ENCODE data around the gene TAF15.

Gene TAF15

GRCh38 chr17:35808962-35809854, at the start of gene TAF15:
TSS of gene TAF15 (plus strand) at chr17:35809484. CDS start at chr17:35809570, 86 bp downstream.
- in situ Hi-C loops (cut with HindIII; ENCODE audit: low sequenced_read_pairs) = no loop called here

GRCh38 chr17:35760587-35760986, 48.7 kb upstream of the TAF15 start, which contains the start of gene C17orf50:
TSS of gene C17orf50 (plus strand) at chr17:35760887. CDS start at chr17:35760942, 55 bp downstream.
- in situ Hi-C loops (cut with HindIII; ENCODE audit: low sequenced_read_pairs) = no loop called here
- TF ChIP-seq CTCF (IDR thresholded peaks at IDR 0.05; ENCODE audit: low read depth, low read length) = no peak
- DNase-seq (ENCODE audit: low read depth, low spot score) = no peak

More at GRCh38 chr17:35808962-35809854, at the start of gene TAF15:
- peak; percentile 85 for TF ChIP-seq CTCF (IDR thresholded peaks at IDR 0.05; ENCODE audit: low read depth, low read length)
- DNase-seq (ENCODE audit: low read depth, low spot score) = peak; percentile 100
- H3K4me3 ChIP-seq (ENCODE audit: low read depth, low read length) = peak within 1 kb of the TSS; percentile 98

GRCh38 chr17:35761601-35762000, 47.7 kb upstream of the TAF15 start:
- H3K4me3 ChIP-seq (ENCODE audit: low read depth, low read length) = no peak overlapping the region
- no peak for DNase-seq (ENCODE audit: low read depth, low spot score)
- in situ Hi-C loops (cut with HindIII; ENCODE audit: low sequenced_read_pairs) = no loop called here
- TF ChIP-seq CTCF (IDR thresholded peaks at IDR 0.05; ENCODE audit: low read depth, low read length) = no peak

More at GRCh38 chr17:35760587-35760986, 48.7 kb upstream of the TAF15 start, which contains the start of gene C17orf50:
- no peak within 1 kb of the TSS for H3K4me3 ChIP-seq (ENCODE audit: low read depth, low read length)

- in situ Hi-C loops (cut with HindIII; ENCODE audit: low sequenced_read_pairs) = no loop called here
- H3K4me3 ChIP-seq (ENCODE audit: low read depth, low read length) = no peak overlapping the region
- TF ChIP-seq CTCF (IDR thresholded peaks at IDR 0.05; ENCODE audit: low read depth, low read length) = no peak
- no peak for DNase-seq (ENCODE audit: low read depth, low spot score)
Observed at GRCh38 chr17:35763767-35764122, 45.5 kb upstream of the TAF15 start.

GRCh38 chr17:35764123-35764991, 44.9 kb upstream of the TAF15 start:
- in situ Hi-C loops (cut with HindIII; ENCODE audit: low sequenced_read_pairs) = no loop called here
- peak; percentile 83 for TF ChIP-seq CTCF (IDR thresholded peaks at IDR 0.05; ENCODE audit: low read depth, low read length)
- peak overlapping the region; percentile 35 for H3K4me3 ChIP-seq (ENCODE audit: low read depth, low read length)
- DNase-seq (ENCODE audit: low read depth, low spot score) = peak; percentile 80

GRCh38 chr17:35765086-35765710, 44.1 kb upstream of the TAF15 start:
- in situ Hi-C loops (cut with HindIII; ENCODE audit: low sequenced_read_pairs) = no loop called here

More at GRCh38 chr17:35765086-35765710, 44.1 kb upstream of the TAF15 start:
- no peak overlapping the region for H3K4me3 ChIP-seq (ENCODE audit: low read depth, low read length)
- no peak for DNase-seq (ENCODE audit: low read depth, low spot score)
- TF ChIP-seq CTCF (IDR thresholded peaks at IDR 0.05; ENCODE audit: low read depth, low read length) = no peak

Measured in astrocyte of the spinal cord (primary cell).